ENCODE results near the gene RPL36A. TPM values are rescaled to one million over a fixed set of nuclear protein-coding genes. Genes with fewer than 3 reads are reported as not detected.

Gene RPL36A
- total and polyA plus RNA-seq, 5 donors = 71.2 to 1,005 (median 102) TPM

Other genes starting within 250 kb of the RPL36A start
- gene DRP2, start 171.2 kb upstream of the RPL36A start, total RNA-seq = under 1 TPM; 0.03 to 0.17 (median 0.13) TPM
- gene DRP2, start 171.2 kb upstream of the RPL36A start, polyA plus RNA-seq = 0.27 TPM
- gene TAF7L, start 99.7 kb upstream of the RPL36A start, total RNA-seq = not detected
- not detected for gene TAF7L, start 99.7 kb upstream of the RPL36A start, polyA plus RNA-seq
- gene TIMM8A, start 42.3 kb upstream of the RPL36A start, total RNA-seq = 10 to 100 TPM; 14.4 to 20.3 (median 19.1) TPM
- 12.9 TPM for gene TIMM8A, start 42.3 kb upstream of the RPL36A start, polyA plus RNA-seq
- gene BTK, start 4.8 kb upstream of the RPL36A start, total RNA-seq = 1 to 10 TPM; 1.6 to 3.6 (median 3.3) TPM
- 0.88 TPM for gene BTK, start 4.8 kb upstream of the RPL36A start, polyA plus RNA-seq
- gene GLA, start 16.9 kb downstream of the RPL36A start, total RNA-seq = 10 to 100 TPM; 10.4 to 20.5 (median 17.9) TPM
- gene GLA, start 16.9 kb downstream of the RPL36A start, polyA plus RNA-seq = 20.7 TPM
- gene HNRNPH2, start 17.2 kb downstream of the RPL36A start, total RNA-seq = 10 to 100 TPM; 54.6 to 69.4 (median 58.8) TPM
- 53.3 TPM for gene HNRNPH2, start 17.2 kb downstream of the RPL36A start, polyA plus RNA-seq
- gene ARMCX4, start 94.4 kb downstream of the RPL36A start, total RNA-seq = 10 to 100 TPM in 1 of 4 donors, 1 to 10 TPM in 3; 8.4 to 10.3 (median 8.7) TPM
- gene ARMCX4, start 94.4 kb downstream of the RPL36A start, polyA plus RNA-seq = 14.1 TPM
- gene ARMCX1, start 159.5 kb downstream of the RPL36A start, total RNA-seq = 10 to 100 TPM; 35.3 to 45.6 (median 36.2) TPM
- 31.2 TPM for gene ARMCX1, start 159.5 kb downstream of the RPL36A start, polyA plus RNA-seq
- 10 to 100 TPM; 27.6 to 45.3 (median 31.4) TPM for gene ARMCX6, start 227.0 kb downstream of the RPL36A start, total RNA-seq
- gene ARMCX6, start 227.0 kb downstream of the RPL36A start, polyA plus RNA-seq = 30.3 TPM
- 10 to 100 TPM; 67.2 to 79.4 (median 71.9) TPM for gene ARMCX3, start 232.1 kb downstream of the RPL36A start, total RNA-seq
- 42.0 TPM for gene ARMCX3, start 232.1 kb downstream of the RPL36A start, polyA plus RNA-seq

Data from right cardiac atrium (tissue), 5 donors.